HG02973 (cell line): ENCODE data around the gene MAT2B.

Experiments
- ATAC-seq: cut with Tn5 transposase; IDR thresholded peaks from one replicate; pipeline ENCODE4 v1.9.1; 2021; ENCODE audit warnings: moderate library complexity; ENCODE audit not compliant: unreplicated experiment

MAT2B gene

DNA sequence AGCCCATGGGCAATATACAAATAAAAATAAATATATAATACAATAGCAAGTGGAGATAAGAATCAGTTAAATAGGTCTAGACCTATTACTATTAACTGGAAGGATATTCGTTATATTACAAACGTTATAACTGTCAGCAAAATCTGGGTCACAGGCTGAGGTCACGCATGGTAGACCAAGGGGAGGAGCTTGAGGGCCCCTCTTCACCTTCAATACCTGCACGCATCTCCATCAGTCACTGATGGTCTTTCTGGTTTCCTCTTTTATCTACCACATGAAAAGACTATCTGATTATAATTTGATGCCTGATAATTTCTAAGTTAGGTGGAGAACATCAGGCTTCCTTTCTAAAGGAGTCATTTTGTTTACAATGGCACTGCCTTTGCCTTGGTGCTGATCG, 43.2 kb downstream of the MAT2B start:
- no peak for ATAC-seq

DNA sequence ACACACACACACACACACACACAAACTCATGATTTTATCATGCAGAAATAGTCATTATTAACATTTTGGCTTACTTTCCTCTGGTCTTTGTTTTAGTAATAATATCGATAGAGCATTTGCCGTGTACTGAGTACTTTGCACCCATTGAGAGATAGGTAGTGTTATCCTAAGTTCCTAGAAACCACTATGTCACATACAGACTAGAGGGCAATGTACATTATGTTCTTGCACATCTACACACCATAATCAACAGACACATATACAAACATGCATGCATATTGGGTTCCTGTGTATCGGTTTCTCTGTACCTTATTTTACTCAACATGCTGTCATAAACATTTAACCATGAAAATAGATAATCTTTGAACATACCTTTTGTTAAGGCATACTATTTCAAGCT, 45.7 kb downstream of the MAT2B start:
- ATAC-seq: no peak

DNA sequence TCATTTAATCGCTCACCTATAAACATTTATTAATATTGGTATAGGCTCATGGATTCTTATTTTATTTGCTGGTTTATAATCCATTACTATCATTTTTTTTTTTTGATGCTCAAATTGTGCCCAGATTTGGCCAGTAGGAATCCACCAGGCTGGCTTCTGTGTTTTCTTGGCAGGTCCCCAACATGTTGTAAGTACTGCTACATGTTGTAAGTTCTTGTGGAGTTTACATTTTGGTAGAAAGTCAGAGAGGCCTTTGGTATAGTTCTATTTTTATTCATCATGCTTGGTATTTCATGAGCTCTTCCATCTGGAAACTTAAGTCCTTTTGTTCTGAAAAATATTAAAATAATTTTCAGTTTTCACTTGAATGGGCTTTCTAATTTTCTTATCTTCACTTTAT, 47.1 kb downstream of the MAT2B start:
- ATAC-seq: no peak

DNA sequence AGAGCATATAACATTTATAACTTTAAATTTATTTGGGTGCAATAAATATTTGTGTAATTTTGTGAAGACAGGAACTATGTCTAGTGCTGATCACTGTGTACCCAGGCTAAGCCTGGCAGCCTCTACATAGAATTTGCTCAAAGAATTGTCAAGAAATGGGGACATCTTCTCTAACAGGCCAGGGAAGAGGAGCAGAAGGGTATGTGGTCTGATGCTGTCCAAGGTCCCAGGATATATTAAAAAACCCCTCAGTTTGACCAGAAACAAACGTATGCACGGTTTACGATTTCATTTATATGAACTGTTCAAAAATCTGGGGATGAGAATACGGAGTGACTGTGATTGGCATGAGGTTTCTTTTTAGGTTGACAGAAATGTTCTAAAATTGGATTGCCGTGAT, 55.9 kb downstream of the MAT2B start:
- no peak for ATAC-seq

DNA sequence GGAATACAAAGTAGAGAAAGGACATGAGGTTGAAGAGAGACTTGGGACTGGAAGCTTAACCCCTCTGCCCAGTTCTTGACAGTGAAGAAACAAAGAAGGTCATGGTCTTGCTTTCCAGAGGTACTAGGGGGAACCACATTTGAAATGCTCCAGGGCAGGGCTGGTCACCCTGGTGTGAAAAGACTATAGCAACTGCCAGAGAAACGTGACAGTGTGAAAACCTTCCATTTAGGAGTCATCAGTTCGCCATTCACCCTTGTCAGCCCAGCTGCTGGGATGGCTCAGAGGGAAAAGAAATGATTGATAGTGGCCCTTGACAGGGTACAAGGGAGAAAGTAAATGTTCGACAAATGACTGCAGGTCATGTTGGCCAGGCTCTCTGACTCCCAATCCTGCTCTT, 56.7 kb downstream of the MAT2B start:
- ATAC-seq: no peak

DNA sequence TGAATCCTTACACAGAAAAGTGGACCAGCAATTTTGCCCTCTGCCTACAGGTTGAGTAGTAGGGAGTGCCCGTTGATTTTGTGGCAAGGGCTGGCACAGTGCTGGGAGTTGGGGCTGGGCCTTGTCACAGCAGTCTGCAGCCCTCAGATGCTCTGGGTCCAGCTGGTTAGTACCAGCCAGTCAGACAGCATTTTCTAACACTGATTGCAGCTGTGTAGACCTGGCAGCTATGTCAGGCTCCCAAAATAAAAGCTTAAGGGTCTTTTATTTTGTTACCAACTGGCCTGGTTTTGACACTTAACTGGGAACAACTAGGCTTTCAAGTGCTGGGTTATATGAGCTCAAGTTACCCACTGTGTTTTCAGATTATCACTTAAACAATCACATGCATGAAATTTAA, 57.7 kb downstream of the MAT2B start:
- ATAC-seq: no peak

DNA sequence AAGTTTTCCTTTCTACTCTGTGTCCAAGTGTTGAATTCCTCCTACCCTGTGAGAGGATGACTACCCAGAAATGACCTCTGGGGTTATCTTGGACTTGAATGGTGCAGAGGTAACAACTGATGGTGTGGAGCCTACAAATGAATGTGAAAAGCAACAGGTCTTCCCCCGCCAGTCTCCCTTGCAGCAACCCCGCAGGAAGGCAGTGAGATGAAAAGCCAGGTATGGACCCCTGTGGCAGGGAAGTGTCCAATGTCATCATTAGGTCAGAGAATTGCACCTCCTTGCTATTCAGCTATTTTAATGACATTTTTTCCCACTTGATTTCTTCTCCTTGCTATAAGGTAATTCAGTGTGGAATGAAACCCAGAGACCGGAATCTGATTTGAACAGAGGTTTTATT, 58.5 kb downstream of the MAT2B start:
- ATAC-seq: no peak

DNA sequence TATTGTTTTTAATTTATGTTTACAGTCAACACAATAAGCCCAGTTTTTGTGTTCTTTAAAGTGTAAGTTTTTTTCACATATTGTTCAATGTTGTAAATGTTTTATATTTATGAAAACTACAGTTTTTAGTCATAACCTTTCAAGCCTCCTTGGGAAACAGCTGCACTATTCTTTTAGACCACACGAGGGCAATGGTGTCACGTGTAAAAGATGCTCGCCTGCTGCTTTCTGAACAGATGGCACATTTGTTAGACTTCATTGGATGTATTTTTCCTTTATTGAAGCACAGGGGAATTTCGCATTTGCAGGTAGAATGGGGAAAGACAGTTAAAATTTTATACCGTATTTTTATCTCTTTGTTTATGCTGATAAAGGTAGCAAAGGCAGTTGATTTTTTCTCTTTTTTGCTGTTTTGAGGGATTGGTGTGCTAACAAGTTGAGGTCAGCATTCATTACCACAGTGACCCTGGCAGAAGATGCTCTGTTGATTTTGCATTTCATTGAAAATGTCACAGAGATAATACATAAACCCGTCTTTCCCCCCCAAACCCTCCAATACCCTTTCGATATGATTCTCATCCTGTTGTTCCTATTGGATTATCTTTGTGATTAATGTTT, 59.0 kb downstream of the MAT2B start:
- peak; percentile 45 for ATAC-seq

DNA sequence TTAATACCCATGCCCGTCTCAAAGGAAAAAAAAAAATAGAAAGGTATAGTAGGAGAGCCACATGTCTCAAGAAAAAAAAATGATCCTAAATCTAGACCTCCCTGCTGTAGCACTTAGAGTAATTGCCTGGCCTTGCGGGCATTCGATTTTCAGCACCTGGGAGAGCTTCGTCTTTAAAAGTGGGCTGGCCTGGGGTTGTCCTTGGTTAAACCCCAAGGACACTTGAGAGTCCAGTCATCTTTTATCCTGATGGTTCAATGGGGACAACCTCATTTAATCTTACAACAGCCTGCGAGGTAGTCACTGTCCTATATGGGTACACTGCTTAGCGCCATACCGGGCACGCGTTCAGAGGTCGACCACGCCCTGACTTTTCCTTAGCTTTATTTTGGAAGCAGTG, 60.1 kb downstream of the MAT2B start:
- ATAC-seq: no peak

DNA sequence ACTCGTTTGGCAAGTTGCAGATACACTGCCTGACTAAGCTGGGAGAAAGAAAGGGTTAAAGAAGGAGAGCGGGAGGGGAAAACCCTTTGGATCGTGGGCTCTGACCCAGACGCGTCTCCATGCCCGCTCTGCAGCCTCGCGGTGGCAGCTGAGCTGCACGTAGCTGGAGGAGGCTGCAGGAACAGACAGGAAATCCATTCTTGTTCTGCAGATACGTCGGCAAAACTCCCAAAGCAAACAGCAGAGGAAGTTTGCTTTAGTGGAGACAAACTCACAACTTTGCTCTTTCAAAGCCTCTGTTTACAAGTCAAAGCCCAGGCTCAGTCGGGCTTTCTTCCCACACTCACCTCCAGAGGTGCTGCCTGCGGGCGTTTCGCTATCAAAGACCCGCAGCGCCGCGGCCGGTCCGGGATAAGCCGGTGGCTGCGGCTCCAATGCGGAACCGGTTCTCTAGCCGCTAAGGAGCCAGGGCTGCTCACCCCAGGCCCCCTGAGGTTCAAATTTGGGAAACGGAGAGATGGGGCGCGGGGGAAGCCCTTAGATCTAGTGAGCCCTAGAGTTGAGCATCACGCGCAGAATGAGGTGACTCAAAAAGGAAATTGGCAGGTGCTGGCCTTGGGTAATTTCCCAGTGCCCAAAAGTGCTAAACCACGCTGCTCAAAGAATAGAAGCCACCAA, 60.7 kb downstream of the MAT2B start:
- peak; percentile 75 for ATAC-seq

DNA sequence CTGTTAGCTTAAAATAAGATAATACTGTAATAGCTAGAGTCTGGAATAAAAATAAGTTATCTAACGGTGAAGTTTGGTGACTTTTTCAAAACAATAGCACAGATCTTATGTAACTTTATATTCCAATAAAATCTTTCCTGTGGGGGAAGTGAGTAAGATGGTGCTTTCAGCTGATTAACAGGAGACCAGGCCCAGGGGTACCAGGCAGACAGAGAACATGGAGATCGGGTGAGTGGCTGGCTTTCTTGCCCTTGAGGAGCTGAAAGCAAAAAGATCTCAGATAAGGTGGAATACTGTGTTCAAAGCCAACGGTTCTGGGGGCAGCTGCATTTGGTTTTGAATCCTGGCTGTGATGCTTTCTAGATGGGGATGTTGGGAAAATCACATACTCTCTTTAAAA, 61.3 kb downstream of the MAT2B start:
- ATAC-seq: no peak

DNA sequence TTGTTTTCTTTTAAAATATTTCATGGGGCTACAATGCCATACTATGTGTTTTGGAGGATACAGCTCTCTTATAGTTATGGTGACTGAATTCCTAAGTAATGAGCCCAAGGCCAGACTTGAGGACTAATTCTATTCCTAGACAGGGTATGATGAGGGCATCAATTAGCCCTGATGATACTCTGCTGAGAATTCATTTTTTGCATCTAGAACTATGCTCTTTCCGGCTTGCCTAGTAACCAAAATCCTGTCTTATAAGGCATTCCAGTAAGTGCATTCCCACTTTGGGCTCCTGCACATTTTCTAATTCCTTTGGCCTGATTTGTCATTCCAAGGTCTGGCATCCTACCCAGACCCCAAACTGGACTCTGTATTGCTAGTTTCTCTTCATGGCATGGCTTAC, 62.4 kb downstream of the MAT2B start:
- no peak for ATAC-seq
